Hematopoietic multipotent progenitor cell (in vitro differentiated cells): ENCODE measurements around the gene PDE8A. TPM values are rescaled to one million over a fixed set of nuclear protein-coding genes. Genes with fewer than 3 reads are reported as not detected.
"Not testable (repeated sequence)": the region's sequence is repeated elsewhere in the genome, so short reads cannot be mapped to it uniquely, and the experiment has no call there.

ENCODE experiments used
- DNase-seq, 3 donors: peaks; one replicate each; pipeline ENCODE4 v3.0.0-alpha.2; 2011 to 2015; ENCODE audit warnings: low read depth in 2 of 3, low spot score in 2 of 3
- total RNA-seq: library from RNA; depleted of rRNA; stranded (reverse); fragments of >200 nt; gene quantifications from one replicate; pipeline ENCODE4 v1.2.3, GENCODE V29; 2012

The PDE8A gene
- total RNA-seq, 1 donor = 5.7 TPM

- DNase-seq = no peak
Observed at GRCh38 chr15:84960391-84961113, 21.1 kb upstream of the PDE8A start.

- no peak for DNase-seq
Observed at GRCh38 chr15:84961114-84961452, 20.6 kb upstream of the PDE8A start.

GRCh38 chr15:84961707-84962106, 19.9 kb upstream of the PDE8A start:
- no peak for DNase-seq

- no peak for DNase-seq
Observed at GRCh38 chr15:84962955-84963354, 18.7 kb upstream of the PDE8A start.

- no peak for DNase-seq
Observed at GRCh38 chr15:84967380-84967779, 14.3 kb upstream of the PDE8A start.

- DNase-seq = no peak
Observed at GRCh38 chr15:84968301-84968700, 13.4 kb upstream of the PDE8A start.

- DNase-seq = no peak
Observed at GRCh38 chr15:84969257-84969656, 12.4 kb upstream of the PDE8A start.

GRCh38 chr15:84970843-84971242, 10.8 kb upstream of the PDE8A start:
- no peak for DNase-seq

GRCh38 chr15:84973492-84974460, 7.9 kb upstream of the PDE8A start:
- DNase-seq = no peak

- DNase-seq = no peak
Observed at GRCh38 chr15:84975871-84976351, 5.7 kb upstream of the PDE8A start.

- no peak for DNase-seq
Observed at GRCh38 chr15:84976746-84977345, 4.8 kb upstream of the PDE8A start.

- no peak for DNase-seq
Observed at GRCh38 chr15:84979651-84980050, 2.0 kb upstream of the PDE8A start.

- peak in 2 of 3 donors; percentile 75 to 86 for DNase-seq
Observed at GRCh38 chr15:84980196-84981053, 1.2 kb upstream of the PDE8A start.

- peak; percentile 92 to 95 (median 94) for DNase-seq
Observed at GRCh38 chr15:84981054-84981710, 474 bp upstream of the PDE8A start.

GRCh38 chr15:84982301-84982920, 755 bp downstream of the PDE8A start:
- DNase-seq = peak in 2 of 3 donors; percentile 43 to 44

- no peak for DNase-seq
Observed at GRCh38 chr15:84983294-84983693, 1.6 kb downstream of the PDE8A start.

GRCh38 chr15:84983711-84984110, 2.1 kb downstream of the PDE8A start:
- no peak for DNase-seq

GRCh38 chr15:84985158-84985557, 3.5 kb downstream of the PDE8A start:
- no peak for DNase-seq

GRCh38 chr15:84987351-84987750, 5.7 kb downstream of the PDE8A start:
- not testable (repeated sequence) for DNase-seq
